CD4-positive, alpha-beta T cell treated with Interleukin-12 subunit alpha and Interleukin-12 subunit beta, for 1 hour (primary cell): Measurements from ENCODE around the gene DTNB.

Source experiments
- DNase-seq: peaks from one replicate; pipeline ENCODE4 v3.0.0-alpha.2; 2020

DTNB gene

DNA sequence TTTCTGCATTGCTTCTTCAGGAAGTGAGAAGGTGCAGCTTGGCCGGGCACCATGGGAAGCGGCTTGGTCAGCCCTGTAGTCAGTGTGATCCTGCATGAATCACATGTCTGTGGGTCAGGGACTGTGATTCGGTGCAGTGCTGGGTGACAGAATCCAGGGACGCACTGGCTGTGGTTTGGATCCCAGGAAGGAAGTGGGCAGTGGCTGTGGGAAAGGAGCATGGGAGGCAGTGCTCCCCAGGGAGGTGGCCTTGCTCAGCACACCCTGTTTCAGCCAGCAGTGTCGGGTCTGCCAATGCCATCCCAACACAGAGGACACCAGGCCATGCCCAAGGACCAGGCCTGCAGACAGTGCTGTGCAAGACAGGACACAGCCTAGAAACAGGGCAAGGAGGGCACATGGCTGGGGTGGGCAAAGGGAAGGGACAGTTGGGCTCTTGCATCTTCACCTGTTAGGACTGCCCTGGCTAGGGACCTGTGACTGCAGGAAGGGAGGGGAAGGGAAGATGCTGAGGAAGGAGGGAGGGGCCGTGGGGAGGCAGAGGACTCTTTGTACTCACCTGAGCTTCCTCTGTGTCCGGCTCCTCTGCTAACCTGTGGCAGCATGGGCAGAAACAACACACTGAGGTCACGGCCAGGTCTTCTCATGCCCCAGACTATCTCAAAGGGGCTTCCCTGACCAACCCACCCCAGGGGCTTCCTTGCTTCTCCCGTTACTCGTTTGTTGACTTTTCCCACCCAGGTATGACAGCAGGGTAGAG lies 294.5 kb downstream of the DTNB start:
- DNase-seq: no peak

GRCh38 chr2:25377822-25378421 lies 295.5 kb downstream of the DTNB start:
- DNase-seq: no peak

- DNase-seq: peak; percentile 95
These were observed 296.4 kb downstream of the DTNB start for GRCh38 chr2:25376750-25377621.

- no peak for DNase-seq
These were observed 297.3 kb downstream of the DTNB start for GRCh38 chr2:25375989-25376545.

DNA sequence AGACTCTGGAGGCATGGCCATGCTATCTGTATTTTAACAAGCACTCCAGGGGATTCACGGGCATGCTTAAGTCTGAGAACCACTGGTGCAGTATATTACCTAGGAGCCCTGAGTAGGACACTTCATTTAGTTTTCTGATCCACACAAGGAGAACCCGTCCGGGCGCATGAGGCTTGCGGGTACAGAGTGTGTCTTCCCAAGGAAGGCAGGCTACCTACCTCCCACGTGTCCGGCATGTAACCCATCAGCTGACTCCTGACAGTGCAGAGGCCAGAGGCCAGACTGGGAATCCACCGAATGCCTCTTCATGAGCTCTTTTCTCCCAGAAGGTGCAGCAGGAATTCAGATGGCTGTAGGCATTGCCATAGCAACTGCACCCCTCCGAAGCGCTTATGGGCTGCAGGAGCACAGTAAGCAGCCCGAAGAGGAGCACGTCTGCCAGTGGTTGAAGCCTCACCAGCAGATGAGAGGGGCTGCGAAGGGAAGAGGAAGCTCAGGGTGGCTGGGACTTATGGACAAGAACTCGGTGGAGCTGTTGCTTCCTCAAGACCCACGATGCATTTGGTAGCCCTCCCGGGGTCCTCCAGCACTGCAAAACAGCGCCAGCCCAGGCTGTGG lies 297.9 kb downstream of the DTNB start:
- DNase-seq: no peak

DNA sequence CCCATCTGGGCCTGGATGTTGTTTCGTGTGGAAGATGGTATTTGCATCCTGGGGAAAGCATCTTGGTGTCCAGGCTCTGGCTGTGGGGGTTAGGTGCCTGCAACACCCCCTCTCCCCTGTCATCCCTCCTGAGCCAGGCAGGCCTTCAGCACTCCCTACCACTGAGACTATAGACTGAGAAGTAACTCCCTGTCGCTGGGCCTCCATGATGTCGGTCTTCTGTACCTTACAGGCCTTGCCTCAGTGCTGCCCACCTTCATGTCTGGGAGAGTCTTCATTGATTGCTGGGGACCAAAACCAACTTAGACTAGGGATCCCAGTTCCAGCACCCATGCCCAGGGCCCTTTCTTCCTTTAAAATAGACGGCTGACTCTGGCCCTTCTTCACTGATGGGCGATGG lies 298.6 kb downstream of the DTNB start:
- no peak for DNase-seq

GRCh38 chr2:25374411-25374810 lies 299.0 kb downstream of the DTNB start:
- no peak for DNase-seq

- no peak for DNase-seq
These were observed 300.0 kb downstream of the DTNB start for GRCh38 chr2:25373269-25373981.

DNA sequence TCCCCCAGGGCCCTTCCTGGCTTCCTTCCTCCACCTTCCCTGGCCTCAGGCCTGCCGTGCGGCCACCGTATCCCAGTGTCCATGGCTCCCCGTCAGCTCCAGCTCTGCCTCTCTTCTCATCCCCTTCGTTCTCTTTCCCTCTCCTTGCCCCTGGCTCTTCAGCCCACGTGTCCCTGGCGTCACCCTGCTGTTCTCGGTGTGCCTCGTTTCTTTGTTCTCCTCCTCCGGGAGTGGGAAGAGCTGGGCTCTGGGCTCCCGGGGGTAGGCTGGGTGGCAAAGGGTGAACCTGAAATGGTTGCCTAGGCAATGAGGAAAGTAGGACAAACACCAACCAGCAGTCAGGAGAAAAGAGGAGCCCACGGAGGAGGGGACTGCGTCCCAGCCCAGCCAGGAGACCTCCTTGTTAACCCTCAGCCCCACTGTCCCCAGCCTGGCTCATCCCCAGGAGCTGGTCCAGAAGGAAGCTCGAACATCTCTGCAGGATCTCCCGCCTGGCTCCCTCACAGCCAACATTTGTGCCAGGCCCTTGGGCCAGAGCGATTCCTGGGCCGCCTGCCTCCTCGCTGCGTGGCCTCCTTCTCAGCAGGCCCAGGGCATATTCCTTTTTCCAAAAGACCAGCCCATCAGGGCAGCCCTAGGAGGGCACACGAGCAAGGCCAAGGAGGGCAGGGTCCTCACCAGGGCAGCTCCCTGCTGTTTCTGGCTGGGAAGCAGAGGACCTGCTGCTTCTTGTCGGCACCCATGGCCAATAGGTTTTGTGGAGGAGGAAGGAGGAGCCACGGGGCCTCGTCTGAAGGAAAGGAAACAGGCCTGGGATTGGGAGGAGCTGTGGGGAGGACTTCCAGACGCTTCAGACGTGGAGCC lies 300.7 kb downstream of the DTNB start:
- no peak for DNase-seq

GRCh38 chr2:25371253-25372241 lies 301.8 kb downstream of the DTNB start:
- DNase-seq: no peak

DNA sequence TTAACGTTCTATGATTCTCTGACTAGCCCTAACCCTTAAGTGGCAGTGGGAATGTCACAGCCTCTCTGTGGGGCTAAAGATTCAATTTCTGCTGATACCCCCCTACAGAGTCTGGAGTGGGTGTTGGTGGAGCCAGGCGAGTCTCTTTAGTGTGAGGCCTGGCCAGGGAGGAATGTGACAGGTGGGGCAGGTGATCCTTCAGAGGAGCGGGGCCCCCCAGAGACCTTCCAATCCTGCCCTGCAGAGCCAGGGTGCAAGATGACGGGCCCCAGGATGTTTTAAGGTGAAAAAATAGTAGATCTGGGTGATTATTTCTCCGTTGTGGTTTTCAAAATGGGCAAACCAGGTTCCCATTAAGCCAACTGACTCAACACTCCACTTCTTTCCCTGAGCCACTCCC lies 303.5 kb downstream of the DTNB start:
- DNase-seq: no peak

- no peak for DNase-seq
These were observed 303.9 kb downstream of the DTNB start for GRCh38 chr2:25369439-25369838.

DNA sequence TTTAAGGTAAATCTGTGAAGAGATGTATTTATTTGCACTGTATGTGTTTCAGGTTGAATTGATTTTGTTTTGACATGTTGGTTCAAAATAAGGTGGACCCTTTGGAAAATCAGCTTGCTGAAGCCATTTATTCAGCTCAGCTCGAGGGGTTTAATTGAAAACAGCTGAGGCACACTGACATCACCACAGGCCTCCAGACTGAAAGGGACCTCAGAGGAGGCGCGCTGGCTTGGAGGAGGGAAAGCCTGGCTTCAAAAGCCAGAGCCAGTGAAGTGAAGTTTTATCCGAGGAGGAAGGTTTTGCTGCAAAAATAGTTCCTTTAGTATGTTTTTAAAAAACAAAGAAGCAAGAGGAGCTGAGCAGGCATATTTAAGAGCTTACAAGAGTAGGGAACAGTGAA lies 304.7 kb downstream of the DTNB start:
- DNase-seq: no peak

DNA sequence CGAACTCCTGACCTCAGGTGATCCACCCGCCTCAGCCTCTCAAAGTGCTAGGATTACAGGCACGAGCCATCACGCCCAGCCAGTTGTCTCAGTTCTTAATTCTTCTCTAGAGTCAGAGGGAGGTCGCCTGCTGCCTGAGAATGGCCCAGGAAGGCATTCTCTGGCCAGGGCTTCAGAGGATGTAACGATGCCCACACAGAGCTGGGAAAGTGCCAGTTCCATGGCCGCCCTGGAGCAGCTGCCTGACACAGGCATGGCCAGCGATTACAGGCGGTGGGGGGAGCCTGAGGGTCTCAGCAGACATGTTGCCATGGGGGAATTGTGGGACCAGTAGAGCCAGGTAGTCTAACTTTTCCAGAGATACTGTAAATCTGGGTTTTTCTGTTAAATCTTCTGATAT lies 306.1 kb downstream of the DTNB start:
- no peak for DNase-seq

DNA sequence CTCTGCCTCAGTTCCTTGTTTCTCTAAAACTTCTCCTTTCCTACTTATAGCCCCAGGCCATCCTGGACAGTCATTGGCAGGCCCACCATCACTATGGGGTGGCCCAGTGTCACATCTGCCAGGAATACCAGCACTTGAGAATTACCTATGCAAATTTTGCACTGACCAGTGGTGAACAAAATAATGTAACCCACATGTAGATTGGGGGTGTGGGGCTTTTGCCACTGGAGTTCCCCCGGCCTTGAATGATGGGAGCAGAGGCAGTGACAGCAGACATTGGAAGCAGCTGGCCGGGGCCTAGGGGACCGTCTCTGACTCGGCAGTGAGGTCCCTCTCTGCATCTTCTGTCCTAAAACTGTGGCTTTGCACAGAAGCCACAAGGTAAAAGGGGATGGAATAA lies 306.7 kb downstream of the DTNB start:
- no peak for DNase-seq

- DNase-seq: no peak
These were observed 308.1 kb downstream of the DTNB start for GRCh38 chr2:25365241-25365640.

GRCh38 chr2:25363733-25364132 lies 309.6 kb downstream of the DTNB start:
- DNase-seq: no peak

DNA sequence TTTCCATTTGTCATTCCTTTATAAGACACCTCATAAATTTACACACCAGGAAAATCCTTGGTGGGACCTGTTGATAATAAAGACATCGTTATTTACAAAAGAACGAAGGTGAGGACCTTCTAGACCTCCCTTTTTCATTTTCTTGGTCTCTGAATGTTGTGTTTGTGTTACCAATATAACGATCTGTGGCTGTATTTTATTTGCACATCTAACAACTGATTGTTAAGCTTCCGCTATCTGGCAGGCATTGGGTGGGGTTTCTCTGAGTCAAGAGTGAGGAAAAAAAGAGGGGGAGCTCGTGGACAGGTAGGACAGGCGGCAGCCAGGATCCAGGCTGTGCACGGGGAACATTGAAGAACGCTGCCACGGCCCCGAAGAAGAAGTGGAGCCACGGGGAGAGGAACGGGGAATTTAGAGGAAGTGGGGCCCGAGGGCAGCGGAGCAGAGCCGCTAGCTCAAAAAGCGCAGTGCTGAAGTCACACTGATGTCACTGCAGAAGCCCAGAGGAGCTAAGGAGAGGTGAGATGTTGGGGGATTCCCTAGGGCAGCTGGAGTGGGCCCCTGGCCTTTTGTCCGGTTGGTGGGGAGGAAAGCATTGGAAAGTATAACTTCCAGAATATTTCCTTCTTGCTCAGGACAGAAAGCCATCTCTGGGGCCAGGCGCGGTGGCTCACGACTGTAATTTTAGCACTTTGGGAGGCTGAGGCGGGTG lies 310.8 kb downstream of the DTNB start:
- DNase-seq: peak; percentile 76

GRCh38 chr2:25362049-25362433 lies 311.3 kb downstream of the DTNB start:
- DNase-seq: peak; percentile 94
